ENCODE results near the gene ADGRL3. TPM values are rescaled to one million over a fixed set of nuclear protein-coding genes. Genes with fewer than 3 reads are reported as not detected.

ADGRL3 gene
- total and polyA plus RNA-seq, 2 donors (not counting 1 experiment from before 2014, with no cell fraction given) = not detected

GRCh38 chr4:61992351-61992750 is 792.2 kb downstream of the ADGRL3 start:
- DNase-seq (no peak), ATAC-seq (ENCODE audit: low read depth) (no peak)
- no peak overlapping the region for H3K4me3 Mint-ChIP-seq
- Histone ChIP-seq H3K4me1 (ENCODE audit: control insufficient read depth in 2 of 2, insufficient read depth in 2 of 2, low read length in 2 of 2) (no peaks in the 10 kb centered on the region), H3K4me2 (replicated peaks; ENCODE audit: low read depth, low read length, poor library complexity, severe bottlenecking) (no peak overlapping the region), H3K9ac (ENCODE audit: low read length) (no peak overlapping the region), H2AFZ (ENCODE audit: insufficient read depth, low read depth, low read length, poor library complexity, severe bottlenecking) (no peak overlapping the region), H3K36me3 (replicated peaks in 1 of 2; ENCODE audit: control extremely low read depth in 1 of 2, control insufficient read depth in 1 of 2, extremely low read depth in 1 of 2, insufficient read depth in 2 of 2, low read length in 1 of 2) (no peaks in the 10 kb centered on the region), H3K27ac (ENCODE audit: low read length in 2 of 2) (no peak overlapping the region), H3K9me3 (ENCODE audit: control extremely low read depth in 1 of 3, control insufficient read depth in 2 of 3, insufficient read depth in 1 of 3, low read length in 2 of 3) (peaks cover 0 to 3% (median 3%) of the 10 kb centered on the region in 3 donors), H3K4me3 (ENCODE audit: control extremely low read depth in 1 of 5, extremely low read depth in 1 of 5, insufficient read depth in 1 of 5, low read depth in 2 of 5, low read length in 4 of 5) (no peak overlapping the region), H4K20me1 (ENCODE audit: control insufficient read depth, insufficient read depth, low read length, poor library complexity, severe bottlenecking) (no peaks in the 10 kb centered on the region), H3K27me3 (replicated peaks in 1 of 4; ENCODE audit: control extremely low read depth in 1 of 4, control insufficient read depth in 3 of 4, insufficient read depth in 4 of 4, low read length in 3 of 4) (no peaks in the 10 kb centered on the region), H3K79me2 (ENCODE audit: control insufficient read depth, insufficient read depth, low read length) (no peaks in the 10 kb centered on the region)
- intact Hi-C loops (cut with micrococcal nuclease) = no loop called here
- ChIA-PET CTCF (no interaction called here), POLR2A (no interaction called here)
- peaks cover 2% of the 10 kb centered on the region for H3K9me3 Mint-ChIP-seq (ENCODE audit: insufficient read depth)
- H3K27ac Mint-ChIP-seq = no peak overlapping the region
- TF ChIP-seq CTCF (IDR thresholded peaks at IDR 0.05) (no peak), EZH2 (IDR thresholded peaks at IDR 0.05; ENCODE audit: borderline replicate concordance, insufficient read depth, low read depth, low read length, poor library complexity, severe bottlenecking) (no peak)
- no peaks in the 10 kb centered on the region for H3K27me3 Mint-ChIP-seq
- H3K4me1 Mint-ChIP-seq = no peaks in the 10 kb centered on the region
- WGBS (ENCODE audit: insufficient coverage) = no CpG with 5 or more reads among the region's 2 CpGs

GRCh38 chr4:61994036-61994435 is 793.9 kb downstream of the ADGRL3 start:
- Mint-ChIP-seq H3K27ac (no peak overlapping the region), H3K9me3 (ENCODE audit: insufficient read depth) (peaks cover 5% of the 10 kb centered on the region), H3K4me3 (no peak overlapping the region), H3K4me1 (no peaks in the 10 kb centered on the region), H3K27me3 (no peaks in the 10 kb centered on the region)
- no CpG with 5 or more reads among the region's 6 CpGs for WGBS (ENCODE audit: insufficient coverage)
- Histone ChIP-seq H3K36me3 (replicated peaks in 1 of 2; ENCODE audit: control extremely low read depth in 1 of 2, control insufficient read depth in 1 of 2, extremely low read depth in 1 of 2, insufficient read depth in 2 of 2, low read length in 1 of 2) (no peaks in the 10 kb centered on the region), H3K4me1 (ENCODE audit: control insufficient read depth in 2 of 2, insufficient read depth in 2 of 2, low read length in 2 of 2) (no peaks in the 10 kb centered on the region), H3K9ac (ENCODE audit: low read length) (no peak overlapping the region), H3K27me3 (replicated peaks in 1 of 4; ENCODE audit: control extremely low read depth in 1 of 4, control insufficient read depth in 3 of 4, insufficient read depth in 4 of 4, low read length in 3 of 4) (no peaks in the 10 kb centered on the region), H4K20me1 (ENCODE audit: control insufficient read depth, insufficient read depth, low read length, poor library complexity, severe bottlenecking) (no peaks in the 10 kb centered on the region), H3K4me2 (replicated peaks; ENCODE audit: low read depth, low read length, poor library complexity, severe bottlenecking) (no peak overlapping the region), H2AFZ (ENCODE audit: insufficient read depth, low read depth, low read length, poor library complexity, severe bottlenecking) (no peak overlapping the region), H3K9me3 (ENCODE audit: control extremely low read depth in 1 of 3, control insufficient read depth in 2 of 3, insufficient read depth in 1 of 3, low read length in 2 of 3) (peaks cover 0 to 3% (median 3%) of the 10 kb centered on the region in 3 donors), H3K79me2 (ENCODE audit: control insufficient read depth, insufficient read depth, low read length) (no peaks in the 10 kb centered on the region), H3K4me3 (ENCODE audit: control extremely low read depth in 1 of 5, extremely low read depth in 1 of 5, insufficient read depth in 1 of 5, low read depth in 2 of 5, low read length in 4 of 5) (no peak overlapping the region), H3K27ac (ENCODE audit: low read length in 2 of 2) (no peak overlapping the region)
- ATAC-seq (ENCODE audit: low read depth) (no peak), DNase-seq (no peak)
- intact Hi-C loops (cut with micrococcal nuclease) = no loop called here
- CTCF ChIA-PET = no interaction called here
- no peak for TF ChIP-seq CTCF (IDR thresholded peaks at IDR 0.05)
- TF ChIP-seq EZH2 (IDR thresholded peaks at IDR 0.05; ENCODE audit: borderline replicate concordance, insufficient read depth, low read depth, low read length, poor library complexity, severe bottlenecking) = no peak
- POLR2A ChIA-PET = no interaction called here

All from B cell (primary cell).